Retinal pigment epithelial cell (primary cell): ENCODE measurements around the gene CCDC134.
"Not testable (repeated sequence)": the region's sequence is repeated elsewhere in the genome, so short reads cannot be mapped to it uniquely, and the experiment has no call there.

Source experiments
- DNase-seq: peaks from one replicate; pipeline ENCODE4 v3.0.0-alpha.2; 2010; ENCODE audit warnings: low read depth
- H3K4me3 ChIP-seq: 2 replicates; pipeline ENCODE4 v1.5.1; 2011; ENCODE audit warnings: mild to moderate bottlenecking, low read length, control low read depth, moderate library complexity
- CTCF ChIP-seq: conservative IDR thresholded peaks from 2 replicates; pipeline ENCODE4 v1.5.1; 2011; ENCODE audit warnings: low read depth, low read length, control low read depth, inconsistent platforms

CCDC134 gene

GRCh38 chr22:41868556-41868955 is 68.1 kb downstream of the CCDC134 start:
- no peak for TF ChIP-seq CTCF
- no peak for DNase-seq
- no peak overlapping the region for H3K4me3 ChIP-seq

- not testable (repeated sequence) for H3K4me3 ChIP-seq, DNase-seq
Measured at GRCh38 chr22:41870081-41870480, 69.6 kb downstream of the CCDC134 start.

GRCh38 chr22:41870786-41871185 is 70.3 kb downstream of the CCDC134 start:
- H3K4me3 ChIP-seq, result no peak overlapping the region
- no peak for TF ChIP-seq CTCF
- no peak for DNase-seq

GRCh38 chr22:41873391-41873790 is 72.9 kb downstream of the CCDC134 start:
- no peak overlapping the region for H3K4me3 ChIP-seq
- DNase-seq, result peak; percentile 88
- TF ChIP-seq CTCF, result no peak

- TF ChIP-seq CTCF, result no peak
- H3K4me3 ChIP-seq, result no peak overlapping the region
- no peak for DNase-seq
Measured at GRCh38 chr22:41874090-41874489, 73.6 kb downstream of the CCDC134 start.

- no peak for TF ChIP-seq CTCF
- DNase-seq, result no peak
- no peak overlapping the region for H3K4me3 ChIP-seq
Measured at GRCh38 chr22:41875531-41876270, 75.2 kb downstream of the CCDC134 start.
